ENCODE measurements around the gene MCRIP1. TPM values are rescaled to one million over a fixed set of nuclear protein-coding genes. Genes with fewer than 3 reads are reported as not detected.

The MCRIP1 gene
- total RNA-seq, 4 donors from 2014 or later, result 55.2 to 88.6 (median 83.7) TPM

DNA sequence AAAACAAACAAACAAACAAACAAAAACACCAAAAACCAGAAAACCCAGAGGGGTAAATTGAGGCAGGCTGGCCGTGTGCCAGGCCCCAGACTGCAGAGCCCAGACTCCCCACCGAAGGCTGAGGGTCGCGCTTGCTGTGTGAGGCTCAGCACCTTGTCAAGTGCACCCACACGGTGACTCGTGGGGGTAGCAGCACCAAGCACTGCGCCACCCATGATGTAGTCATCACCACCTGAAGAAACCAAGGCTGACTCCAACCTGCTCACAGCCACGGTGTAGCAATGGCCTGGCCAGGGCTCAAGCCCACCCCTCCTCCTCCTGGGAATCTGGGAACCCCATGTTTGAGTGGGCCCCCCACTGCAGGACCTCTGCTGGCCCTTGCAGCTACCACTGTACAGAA, 11.9 kb downstream of the MCRIP1 start:
- TF ChIP-seq, protein P1, sequence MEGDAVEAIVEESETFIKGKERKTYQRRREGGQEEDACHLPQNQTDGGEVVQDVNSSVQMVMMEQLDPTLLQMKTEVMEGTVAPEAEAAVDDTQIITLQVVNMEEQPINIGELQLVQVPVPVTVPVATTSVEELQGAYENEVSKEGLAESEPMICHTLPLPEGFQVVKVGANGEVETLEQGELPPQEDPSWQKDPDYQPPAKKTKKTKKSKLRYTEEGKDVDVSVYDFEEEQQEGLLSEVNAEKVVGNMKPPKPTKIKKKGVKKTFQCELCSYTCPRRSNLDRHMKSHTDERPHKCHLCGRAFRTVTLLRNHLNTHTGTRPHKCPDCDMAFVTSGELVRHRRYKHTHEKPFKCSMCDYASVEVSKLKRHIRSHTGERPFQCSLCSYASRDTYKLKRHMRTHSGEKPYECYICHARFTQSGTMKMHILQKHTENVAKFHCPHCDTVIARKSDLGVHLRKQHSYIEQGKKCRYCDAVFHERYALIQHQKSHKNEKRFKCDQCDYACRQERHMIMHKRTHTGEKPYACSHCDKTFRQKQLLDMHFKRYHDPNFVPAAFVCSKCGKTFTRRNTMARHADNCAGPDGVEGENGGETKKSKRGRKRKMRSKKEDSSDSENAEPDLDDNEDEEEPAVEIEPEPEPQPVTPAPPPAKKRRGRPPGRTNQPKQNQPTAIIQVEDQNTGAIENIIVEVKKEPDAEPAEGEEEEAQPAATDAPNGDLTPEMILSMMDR (IDR thresholded peaks at IDR 0.05), result no peak
- TF ChIP-seq POLR2A (IDR thresholded peaks at IDR 0.05), result no peak
- intact Hi-C loops (cut with DNase I), result no loop called here
- Histone ChIP-seq H3K27me3 (no peaks in the 10 kb centered on the region), H3K9me3 (no peaks in the 10 kb centered on the region), H3K36me3 (peaks cover 0 to 13% of the 10 kb centered on the region in 2 donors), H3K27ac (no peak overlapping the region), H3K4me3 (replicated peaks in 1 of 3) (no peak overlapping the region), H3K4me1 (no peaks in the 10 kb centered on the region)
- 92 to 94% methylated on average over 2 to 7 of the region's 8 CpGs for WGBS, 2 donors
- no peak for DNase-seq

DNA sequence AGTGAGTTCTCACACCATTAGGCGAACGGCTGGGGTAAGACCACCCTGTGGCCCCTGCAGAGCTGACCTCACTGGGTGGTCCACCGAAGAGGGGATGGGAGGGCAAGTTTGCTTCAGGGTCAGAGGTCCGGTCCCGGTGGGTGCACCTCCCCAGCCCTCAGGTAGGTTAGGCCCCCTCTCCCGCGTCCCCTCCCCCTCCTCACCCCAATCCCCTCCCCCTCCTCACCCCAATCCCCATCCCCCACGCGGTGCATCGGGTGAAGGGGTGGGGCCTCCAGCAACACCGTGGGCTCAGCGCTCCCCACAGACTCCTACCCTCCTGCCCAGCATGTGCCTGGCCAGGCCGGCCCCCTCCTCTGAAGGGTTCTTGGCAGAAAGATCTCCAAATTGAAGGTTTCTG, 13.4 kb downstream of the MCRIP1 start:
- peaks cover 4 to 11% of the 10 kb centered on the region in 2 donors for H3K4me1 ChIP-seq
- peaks cover 0 to 13% of the 10 kb centered on the region in 2 donors for H3K36me3 ChIP-seq
- H3K27me3 ChIP-seq, result no peaks in the 10 kb centered on the region
- H3K9me3 ChIP-seq, result no peaks in the 10 kb centered on the region
- intact Hi-C loops (cut with DNase I), result no loop called here
- WGBS, 2 donors, result 47% methylated on average over 5 of the region's 13 CpGs; no CpG with 5 or more reads in 1 of the 2 donors
- H3K27ac ChIP-seq, result no peak overlapping the region
- no peak for DNase-seq
- TF ChIP-seq, protein P1 (IDR thresholded peaks at IDR 0.05), result no peak
- TF ChIP-seq POLR2A (IDR thresholded peaks at IDR 0.05), result no peak
- no peak overlapping the region for H3K4me3 ChIP-seq (replicated peaks in 1 of 3)

DNA sequence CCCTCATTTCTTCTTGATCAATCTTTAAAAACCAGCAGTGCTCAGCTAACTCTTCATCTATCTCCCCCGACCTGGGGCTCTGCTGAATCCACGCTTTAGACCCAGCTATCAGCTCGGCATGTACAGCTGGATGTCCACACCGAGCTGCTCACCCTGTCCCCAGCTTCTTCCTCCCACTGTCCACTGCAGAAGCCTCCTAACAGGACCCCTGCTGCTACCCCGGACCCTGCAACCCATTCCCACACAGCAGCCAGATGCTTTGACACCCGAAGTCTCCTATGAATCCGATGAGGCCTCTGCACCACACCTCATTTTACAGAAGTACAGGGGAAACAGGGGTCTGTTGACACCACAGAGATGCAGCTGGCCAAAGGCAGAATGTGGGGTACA, 15.3 kb downstream of the MCRIP1 start:
- Histone ChIP-seq H3K4me1 (peaks cover 4 to 11% of the 10 kb centered on the region in 2 donors), H3K9me3 (no peaks in the 10 kb centered on the region), H3K27me3 (no peaks in the 10 kb centered on the region), H3K4me3 (replicated peaks in 1 of 3) (no peak overlapping the region), H3K36me3 (peaks cover 0 to under 1% of the 10 kb centered on the region in 2 donors), H3K27ac (no peak overlapping the region)
- intact Hi-C loops (cut with DNase I), result no loop called here
- TF ChIP-seq, protein P1 (IDR thresholded peaks at IDR 0.05), result no peak
- TF ChIP-seq POLR2A (IDR thresholded peaks at IDR 0.05), result no peak
- no peak for DNase-seq
- WGBS, 2 donors, result 48 to 65% methylated on average over 7 of the region's 7 CpGs

DNA sequence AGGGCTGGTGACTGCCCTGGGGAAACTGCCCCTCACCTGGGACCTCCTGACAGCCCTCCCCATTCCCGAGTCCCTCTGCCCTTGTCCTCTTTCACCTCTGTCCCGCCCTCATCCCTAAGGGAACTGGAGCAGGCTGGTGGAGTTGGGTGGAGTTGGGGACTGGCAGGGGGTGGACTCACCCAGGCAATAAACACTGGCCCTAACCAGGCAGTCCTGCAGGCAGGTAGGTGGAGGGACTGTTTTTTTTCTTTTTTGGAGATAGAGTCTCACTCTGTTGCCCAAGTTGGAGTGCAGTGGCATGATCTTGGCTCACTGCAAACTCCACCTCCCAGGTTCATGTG, 17.5 kb downstream of the MCRIP1 start:
- no peak overlapping the region for H3K4me3 ChIP-seq (replicated peaks in 1 of 3)
- H3K27me3 ChIP-seq, result no peaks in the 10 kb centered on the region
- no peaks in the 10 kb centered on the region for H3K36me3 ChIP-seq
- peaks cover 4 to 11% of the 10 kb centered on the region in 2 donors for H3K4me1 ChIP-seq
- peak in 1 of 2 donors; percentile 15 for DNase-seq
- H3K27ac ChIP-seq, result peak overlapping the region in 1 of 3 donors; percentile 11
- no peak for TF ChIP-seq POLR2A (IDR thresholded peaks at IDR 0.05)
- TF ChIP-seq, protein P1 (IDR thresholded peaks at IDR 0.05), result no peak
- WGBS, 2 donors, result 38 to 75% methylated on average over 1 to 2 of the region's 2 CpGs
- H3K9me3 ChIP-seq, result no peaks in the 10 kb centered on the region
- intact Hi-C loops (cut with DNase I), result no loop called here

DNA sequence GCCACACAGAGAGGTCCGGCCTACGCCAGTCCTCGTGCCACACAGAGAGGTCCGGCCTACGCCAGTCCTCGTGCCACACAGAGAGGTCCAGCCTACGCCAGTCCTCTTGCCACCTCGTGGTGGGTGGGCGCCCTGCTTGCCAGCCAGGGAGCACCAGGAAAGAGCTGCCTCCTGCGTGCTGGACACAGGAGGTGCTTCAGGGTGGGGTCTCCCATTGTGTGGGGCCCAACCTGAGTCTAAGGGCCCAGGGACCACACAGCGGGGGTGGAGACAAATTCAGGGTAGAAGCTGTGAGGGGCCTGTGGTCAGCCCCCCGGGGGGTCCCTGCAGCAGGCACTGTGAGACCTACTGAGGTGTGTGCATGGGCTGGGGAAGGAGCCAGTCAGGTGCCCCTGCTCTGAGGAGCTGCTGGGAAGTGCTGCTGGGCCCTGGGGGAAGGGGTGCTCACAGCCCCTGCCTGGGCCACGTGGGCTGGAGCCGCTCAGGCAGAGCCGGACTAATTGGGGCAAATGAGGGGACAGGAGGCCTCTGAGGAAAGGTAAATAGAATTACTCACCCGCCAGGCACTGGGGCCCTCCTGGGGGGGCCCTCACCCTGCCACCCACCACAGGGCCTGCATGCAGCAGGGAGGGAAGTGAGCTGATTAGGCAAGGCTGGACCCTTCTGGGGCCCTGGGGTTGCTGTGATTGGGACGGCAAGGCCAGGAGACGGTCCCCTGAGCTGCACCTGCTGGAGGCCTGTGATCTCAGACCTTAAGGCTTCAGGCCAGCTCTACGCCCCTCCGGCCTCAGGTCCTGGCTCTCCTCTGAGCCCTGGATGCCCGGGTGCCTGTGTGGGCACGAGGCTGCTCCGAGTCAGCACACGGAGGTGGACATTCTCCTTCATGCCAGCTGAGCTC, 18.1 kb downstream of the MCRIP1 start:
- H3K4me3 ChIP-seq (replicated peaks in 1 of 3), result no peak overlapping the region

More for the DNA sequence above, 18.1 kb downstream of the MCRIP1 start:
- WGBS, 2 donors, result 13 to 69% methylated on average over 4 to 7 of the region's 24 CpGs
- Histone ChIP-seq H3K9me3 (no peaks in the 10 kb centered on the region), H3K36me3 (no peaks in the 10 kb centered on the region), H3K27me3 (no peaks in the 10 kb centered on the region), H3K4me1 (peaks cover 4 to 11% of the 10 kb centered on the region in 2 donors), H3K27ac (peak overlapping the region in 1 of 3 donors; percentile 11)
- DNase-seq, result peak; percentile 22 to 33
- no peak for TF ChIP-seq POLR2A (IDR thresholded peaks at IDR 0.05)
- TF ChIP-seq, protein P1 (IDR thresholded peaks at IDR 0.05), result no peak
- intact Hi-C loops (cut with DNase I), result no loop called here

Data from thyroid gland (tissue), 4 donors.